Fibroblast of peridontal ligament (primary cell): Measurements from ENCODE around the gene CUL4A.

Experiments
- DNase-seq: peaks from one replicate; pipeline ENCODE4 v3.0.0-alpha.2; 2010; ENCODE audit errors: extremely low read depth

Gene CUL4A

DNA sequence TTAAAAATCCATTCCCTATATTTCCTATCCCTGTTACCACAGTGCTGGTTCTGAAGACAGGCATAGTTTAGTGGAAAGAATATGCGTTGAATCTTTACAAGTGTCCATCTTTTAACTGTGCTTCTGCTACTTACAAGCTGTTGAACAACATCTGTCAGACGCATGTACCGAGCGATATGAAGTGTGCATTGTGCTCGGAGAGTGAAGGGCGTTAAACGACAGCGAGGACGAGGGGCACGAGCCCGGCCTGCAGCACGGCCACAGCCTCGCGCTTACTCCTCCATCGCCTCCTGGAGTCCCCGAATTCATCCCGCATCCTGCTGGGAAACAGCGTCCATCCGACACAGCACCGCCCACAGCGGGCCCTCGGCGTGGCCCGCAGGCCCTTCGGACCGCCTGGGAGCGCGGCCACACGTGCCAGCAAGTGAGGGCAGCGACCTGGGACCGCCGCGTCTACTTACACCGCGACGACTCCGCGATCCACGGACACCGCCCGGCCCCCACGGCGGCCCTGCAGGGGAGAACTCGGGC lies 1.5 kb upstream of the CUL4A start:
- peak; percentile 47 for DNase-seq

DNA sequence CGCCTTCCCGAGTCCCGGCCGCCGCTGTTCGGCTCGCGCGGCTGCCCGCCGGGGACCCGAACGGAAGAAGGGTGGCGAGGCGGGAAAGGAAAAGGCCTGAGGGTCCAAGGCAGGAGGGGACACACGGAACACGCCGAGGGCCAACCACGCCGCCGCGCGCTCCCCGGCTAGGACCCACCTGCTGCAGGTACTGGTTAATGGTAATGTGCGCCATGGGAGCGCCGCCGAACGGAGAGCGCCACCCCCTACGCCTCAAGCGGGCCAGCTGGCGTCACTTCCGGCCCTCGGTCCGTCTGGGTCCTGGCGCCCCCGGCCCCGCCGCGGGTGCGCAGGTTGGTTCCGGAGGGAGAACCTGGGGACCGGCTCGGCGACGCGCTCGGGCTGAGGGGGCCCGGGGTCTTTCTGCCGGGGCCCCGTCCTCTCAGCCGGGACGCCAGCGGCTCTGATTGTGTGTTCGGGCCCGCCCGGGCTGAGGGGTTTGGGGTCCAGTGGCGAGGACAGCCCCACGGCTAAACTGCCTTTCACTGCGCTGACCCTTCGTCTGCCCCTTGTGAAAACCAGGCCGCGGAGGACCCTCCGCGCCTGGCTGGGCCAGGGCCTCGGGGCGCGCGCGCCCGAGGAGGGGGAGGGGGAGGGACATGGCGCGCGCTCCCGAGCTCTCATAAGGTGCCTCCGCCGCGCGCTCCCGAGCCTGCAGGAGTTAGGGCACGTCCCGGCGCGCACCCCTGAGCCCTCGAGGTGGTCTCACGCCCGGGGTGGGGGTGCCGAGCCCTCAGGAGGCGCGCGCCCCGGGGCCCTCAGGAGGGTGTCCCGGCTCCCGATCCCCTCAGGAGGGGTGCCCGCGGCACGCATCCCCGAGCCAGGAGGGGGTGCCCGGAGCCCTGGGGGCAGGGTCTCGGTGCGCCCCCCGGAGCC lies 735 bp upstream of the CUL4A start, which contains the start of gene PCID2:
PCID2 (minus strand) TSS at position 249 of the 915 bp plus-strand sequence; CDS start at position 214, 35 bp downstream.
- peak; percentile 81 for DNase-seq

DNA sequence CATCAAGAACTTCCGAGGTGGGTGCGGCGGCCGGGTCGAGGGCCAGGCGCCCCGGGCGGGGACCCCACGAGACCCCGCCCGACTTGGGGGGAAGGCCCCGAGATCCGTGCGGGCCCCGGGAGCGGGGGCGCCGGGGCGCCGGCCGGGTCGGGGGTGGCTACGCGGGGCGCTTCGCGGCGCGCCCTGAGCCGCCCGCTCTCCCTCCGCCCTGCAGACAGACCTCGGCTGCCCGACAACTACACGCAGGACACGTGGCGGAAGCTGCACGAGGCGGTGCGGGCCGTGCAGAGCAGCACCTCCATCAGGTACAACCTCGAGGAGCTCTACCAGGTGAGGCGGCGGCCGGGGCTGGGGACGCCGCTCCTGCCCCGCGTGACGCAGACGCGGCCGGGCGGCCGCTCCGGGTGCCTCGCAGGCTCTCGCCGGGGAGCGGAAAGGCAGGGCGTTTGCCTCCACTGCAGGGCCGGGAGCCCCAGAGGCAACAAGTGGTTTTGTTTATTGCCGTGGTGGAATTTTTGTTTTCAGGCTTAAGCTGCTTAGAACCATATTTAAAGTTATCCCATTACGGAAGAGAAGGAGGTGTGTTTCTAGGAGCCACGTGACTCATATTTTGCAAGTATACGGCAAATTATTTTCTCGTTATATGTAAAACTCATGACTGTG lies 477 bp downstream of the CUL4A start:
- peak; percentile 65 for DNase-seq

DNA sequence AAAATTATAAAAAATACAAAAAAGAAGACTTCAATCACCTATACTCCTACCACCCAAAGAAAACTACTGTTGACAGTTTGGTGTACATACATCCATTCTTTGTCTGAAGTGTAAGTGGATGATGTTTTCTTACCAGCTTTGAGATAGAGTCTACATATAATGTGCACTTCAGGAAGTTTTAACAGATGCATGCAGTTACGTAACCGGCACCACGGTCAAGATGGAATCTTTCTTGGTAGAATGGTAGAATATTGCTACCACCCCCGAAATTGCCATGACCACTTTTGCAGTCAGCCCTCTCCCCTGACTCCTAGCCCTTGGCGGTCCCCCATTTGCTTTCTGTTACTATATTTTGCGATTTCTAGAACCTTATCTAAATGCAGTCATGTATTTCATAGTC lies 1.4 kb downstream of the CUL4A start:
- no peak for DNase-seq

DNA sequence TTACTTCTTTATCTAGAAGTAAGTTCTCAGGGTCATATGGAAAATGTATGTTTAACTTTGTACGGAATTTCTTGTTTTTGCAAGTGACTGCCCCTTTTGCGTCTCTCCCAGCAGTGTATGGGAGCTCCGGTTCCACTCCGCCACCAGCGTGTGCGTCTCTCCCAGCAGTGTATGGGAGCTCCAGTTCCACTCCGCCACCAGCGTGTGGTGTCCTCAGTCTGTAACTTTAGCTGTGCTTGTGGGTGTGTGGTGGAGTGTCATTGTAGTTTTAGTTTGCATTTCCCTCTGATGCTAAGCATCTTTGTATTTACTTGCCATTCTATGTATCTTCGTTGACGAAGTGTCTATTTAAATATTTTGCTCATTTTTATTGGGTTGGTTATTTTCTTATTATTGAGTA lies 2.4 kb downstream of the CUL4A start:
- no peak for DNase-seq

DNA sequence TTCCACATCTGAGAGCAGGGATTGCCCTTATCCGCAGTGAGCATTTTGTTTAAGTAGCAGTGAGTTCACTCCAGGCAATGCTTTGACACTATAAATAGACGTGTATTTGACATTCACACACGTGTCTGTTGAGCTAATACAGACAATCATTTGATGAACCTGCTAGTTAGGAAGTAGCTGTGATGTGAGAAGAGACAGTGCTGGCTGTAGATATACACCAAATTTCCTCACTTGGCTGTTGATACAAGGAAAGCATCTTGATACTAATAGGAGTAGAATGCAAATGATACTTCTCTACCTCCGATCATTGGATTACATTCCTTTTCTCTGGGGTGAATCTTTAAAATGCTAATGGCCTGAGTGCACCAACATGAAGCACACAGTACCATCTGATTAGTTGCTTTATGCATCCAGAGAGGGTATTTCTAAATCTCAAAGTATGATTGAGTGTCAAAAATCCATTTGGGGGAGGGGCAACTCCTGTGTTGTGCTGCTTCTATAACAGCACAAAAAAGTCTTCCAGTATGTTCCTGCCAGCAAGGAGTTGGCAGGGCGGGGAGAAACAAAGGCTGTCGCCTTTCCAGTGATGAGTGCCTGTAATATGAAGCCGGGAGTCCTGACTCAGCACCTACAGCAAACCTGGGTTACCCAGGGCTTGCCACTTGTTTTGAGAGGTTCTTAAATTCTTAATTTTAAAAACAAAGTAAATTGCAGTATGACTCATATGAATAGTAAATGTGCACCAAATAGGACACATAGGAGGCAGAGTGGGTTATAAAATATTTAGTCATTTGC lies 7.0 kb downstream of the CUL4A start:
- peak; percentile 61 for DNase-seq

DNA sequence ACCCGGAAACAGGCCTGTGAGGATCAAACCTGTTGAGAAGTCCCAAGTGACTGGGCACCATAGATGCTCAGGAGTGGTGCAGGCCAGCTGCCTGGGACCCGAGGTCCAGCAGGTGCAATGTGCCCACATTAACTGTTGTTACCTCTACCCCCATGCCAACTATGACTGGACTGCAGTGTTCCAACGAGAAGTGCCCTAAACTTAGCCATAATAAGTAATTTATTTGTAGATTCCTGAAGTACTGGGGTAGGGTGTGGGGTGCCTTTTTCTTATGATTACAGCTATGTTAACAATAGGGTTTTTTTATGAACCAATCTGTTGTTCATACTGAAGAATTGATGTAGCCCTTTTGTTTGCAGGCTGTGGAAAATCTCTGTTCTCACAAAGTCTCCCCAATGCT lies 9.2 kb downstream of the CUL4A start:
- DNase-seq, result no peak

DNA sequence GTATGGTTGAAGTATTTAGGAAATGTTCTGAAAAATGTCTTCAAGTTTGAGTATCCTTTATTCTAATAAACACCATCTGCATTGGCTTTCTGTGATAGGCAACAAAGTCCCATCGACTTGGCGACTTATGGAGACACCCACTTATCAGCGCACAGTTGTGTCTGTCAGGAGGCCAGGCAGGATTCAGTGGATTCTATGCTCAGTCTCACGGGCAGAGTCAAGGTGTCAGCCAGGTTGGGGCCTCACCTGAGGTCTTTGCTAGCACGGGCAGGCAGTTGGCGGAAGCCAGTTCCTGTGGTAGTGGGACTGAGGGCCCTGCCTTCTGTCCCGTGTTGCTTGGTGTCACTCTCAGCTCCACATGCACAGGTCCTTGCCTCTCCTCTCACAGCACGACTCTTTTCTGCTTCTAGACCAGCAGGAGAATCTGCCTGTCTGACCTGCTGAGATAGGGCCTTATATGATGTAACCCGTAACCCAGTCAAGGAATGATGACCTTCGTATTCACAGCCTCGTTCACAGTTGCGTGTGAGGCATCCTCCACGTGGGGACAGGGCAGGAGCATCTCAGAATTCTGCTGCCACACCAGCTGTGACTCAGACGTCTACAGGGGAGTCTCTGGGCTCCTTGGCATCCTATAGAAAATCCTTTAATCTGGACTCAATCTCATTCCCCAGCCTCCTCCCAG lies 10.0 kb downstream of the CUL4A start:
- DNase-seq, result no peak

DNA sequence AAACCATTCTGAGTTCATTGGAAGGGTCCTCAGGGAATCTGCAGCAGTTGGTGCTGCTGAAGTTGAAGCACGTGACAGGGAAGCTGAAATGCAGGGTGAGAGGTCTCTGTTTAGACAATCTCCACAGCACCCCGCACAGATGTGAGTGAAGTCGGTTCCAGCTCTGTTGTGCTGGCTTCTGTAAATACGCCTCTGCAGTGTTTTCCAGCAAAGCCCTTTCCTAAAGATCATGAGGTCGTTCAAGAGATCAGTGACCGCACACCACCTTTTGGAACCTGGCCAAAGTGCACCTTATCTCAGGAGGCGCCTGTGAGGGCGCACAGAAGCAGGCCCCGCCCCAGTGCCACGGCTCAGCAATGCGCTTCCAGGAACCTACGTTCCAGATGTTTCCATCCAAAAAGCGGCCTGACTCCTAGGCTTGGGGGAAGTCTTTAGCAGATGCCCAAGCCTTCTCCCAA lies 10.8 kb downstream of the CUL4A start:
- DNase-seq, result no peak

DNA sequence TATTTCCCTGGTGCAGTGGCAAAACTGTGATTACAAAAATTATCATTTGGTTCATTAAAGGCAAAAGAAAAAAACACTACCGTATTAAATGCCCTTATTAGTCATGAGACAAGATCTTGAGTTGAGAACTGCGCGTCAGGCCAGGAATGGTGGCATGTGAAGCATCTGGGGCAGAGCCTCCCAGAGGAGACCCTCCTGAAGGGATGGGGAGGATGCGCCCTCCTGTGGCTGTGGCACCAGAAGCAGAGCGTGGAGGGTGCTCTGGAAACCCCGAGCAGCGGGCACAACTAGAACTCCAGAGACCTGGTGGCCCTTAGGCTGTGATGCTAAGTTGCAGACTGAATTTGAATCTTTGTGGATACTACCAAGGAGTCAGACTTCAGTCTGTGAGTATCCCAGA lies 11.5 kb downstream of the CUL4A start:
- DNase-seq, result no peak

DNA sequence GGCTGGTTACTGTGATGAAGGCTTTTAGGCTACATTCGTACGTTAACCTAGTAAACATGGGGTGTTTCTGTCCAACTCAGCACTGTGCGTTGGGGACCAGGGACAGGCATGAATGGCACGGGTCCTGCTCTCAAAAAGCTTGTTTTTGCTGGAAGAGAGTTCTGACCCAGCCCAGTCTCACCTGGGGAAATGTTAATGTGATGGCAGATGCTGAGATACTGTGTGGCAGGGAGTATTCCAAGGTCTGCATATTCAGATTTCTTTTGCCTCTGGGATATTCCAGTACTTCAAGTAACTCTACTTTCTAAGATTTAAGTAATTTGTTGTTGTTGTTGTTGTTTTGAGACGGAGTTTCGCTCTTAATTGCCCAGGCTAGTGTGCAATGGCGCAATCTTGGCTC lies 13.7 kb downstream of the CUL4A start:
- no peak for DNase-seq

DNA sequence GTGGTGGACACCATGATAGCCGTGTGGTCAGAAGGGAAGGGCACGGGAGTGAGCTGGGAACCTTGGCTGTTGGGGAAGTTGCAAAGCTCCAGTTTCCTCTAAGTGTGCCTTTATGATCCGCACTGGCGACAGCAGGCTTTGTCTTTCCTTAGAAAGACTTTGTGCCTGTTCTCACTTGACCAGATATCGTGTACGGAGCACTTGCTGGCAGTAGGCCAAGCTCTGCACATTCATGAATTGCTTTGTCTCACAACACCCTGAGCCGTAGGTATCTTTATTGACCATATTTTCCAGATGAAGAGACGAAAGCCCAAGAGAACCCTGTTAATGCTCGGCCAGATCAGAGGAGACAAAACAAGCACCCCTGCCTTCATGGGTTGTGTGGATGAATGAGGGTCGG lies 15.1 kb downstream of the CUL4A start:
- DNase-seq, result no peak

DNA sequence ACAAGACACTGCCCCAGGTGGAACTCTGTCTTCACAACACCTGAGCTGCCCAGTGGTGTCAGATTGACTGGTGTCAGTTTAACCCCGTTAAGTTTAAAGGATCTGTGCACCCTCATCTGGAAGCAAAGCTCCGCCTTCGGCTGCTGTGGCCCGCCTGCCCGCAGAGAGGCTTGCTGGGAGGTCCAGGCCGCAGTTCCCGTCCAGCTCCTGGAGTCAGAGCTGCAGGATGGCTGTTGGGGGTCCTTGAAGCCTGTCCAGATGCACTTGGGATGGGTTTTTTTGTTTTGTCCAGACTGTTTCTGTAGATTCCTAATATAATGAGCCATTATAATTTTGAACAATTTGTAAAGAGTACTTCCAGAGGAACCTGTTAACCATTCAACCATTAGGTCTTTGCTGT lies 16.1 kb downstream of the CUL4A start:
- DNase-seq, result no peak

DNA sequence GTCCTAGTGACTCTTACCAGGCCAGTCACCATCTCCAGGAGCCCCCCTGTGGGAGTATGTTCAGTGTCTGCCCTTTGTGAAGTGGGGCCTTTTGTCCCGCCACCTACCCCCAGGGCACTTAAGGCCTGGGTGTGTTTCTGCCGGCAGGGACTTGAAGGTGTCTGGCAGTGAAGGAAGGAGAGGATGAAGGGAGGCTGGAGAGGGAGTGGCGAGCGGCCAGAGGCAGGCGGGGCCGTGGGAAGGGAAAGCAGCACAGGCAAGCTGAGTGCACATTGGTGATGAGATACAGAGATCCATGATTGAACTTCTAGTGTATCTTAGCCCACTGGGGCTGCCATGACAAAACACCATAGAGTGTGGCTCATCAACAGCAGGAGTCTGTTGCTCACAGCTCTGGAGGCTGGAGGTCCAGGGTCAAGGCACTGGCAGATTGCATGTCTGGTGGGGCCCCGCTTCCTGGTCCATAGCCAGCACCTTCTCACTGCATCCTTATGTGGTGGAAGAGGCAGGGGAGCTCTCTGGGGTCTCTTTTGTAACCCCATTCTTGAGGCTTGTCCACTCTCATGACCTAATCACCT lies 17.5 kb downstream of the CUL4A start:
- DNase-seq, result no peak

DNA sequence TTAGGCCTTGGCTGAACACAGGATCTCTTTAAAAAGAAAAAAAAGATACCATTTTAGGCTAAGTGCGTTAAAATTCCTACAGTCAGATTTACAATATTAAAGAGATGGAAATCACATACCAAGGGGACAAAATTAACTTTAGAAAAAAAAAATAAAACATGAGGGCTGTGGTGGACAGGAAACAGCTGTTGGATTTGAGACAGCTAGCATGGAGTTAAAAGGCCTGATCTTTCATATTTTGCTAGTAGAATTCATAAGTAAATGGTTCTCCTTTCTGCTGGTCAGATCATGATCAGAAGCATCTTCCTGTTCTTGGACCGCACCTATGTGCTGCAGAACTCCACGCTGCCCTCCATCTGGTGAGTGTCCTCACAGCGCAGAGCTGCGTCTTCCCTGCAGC lies 19.7 kb downstream of the CUL4A start:
- DNase-seq, result no peak

DNA sequence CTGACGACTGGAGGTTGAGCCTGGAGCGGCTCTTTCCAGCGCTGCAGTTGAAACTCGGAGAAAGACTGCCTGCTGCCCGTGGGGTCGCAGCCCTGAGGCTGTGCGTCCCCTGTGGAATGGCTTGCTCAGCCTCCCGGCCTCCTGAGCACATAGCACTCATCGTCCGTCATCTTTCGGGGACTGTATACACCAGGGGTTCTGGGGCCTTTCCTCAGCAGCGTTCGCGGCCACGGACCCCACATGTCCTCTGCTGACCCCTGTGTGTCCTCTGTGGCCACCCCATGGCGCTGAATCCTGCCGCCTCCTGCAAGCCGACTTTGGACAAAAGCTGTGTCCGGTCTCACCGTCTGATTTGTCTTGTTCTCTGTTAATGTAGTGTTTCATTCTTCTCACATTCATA lies 20.4 kb downstream of the CUL4A start:
- no peak for DNase-seq

DNA sequence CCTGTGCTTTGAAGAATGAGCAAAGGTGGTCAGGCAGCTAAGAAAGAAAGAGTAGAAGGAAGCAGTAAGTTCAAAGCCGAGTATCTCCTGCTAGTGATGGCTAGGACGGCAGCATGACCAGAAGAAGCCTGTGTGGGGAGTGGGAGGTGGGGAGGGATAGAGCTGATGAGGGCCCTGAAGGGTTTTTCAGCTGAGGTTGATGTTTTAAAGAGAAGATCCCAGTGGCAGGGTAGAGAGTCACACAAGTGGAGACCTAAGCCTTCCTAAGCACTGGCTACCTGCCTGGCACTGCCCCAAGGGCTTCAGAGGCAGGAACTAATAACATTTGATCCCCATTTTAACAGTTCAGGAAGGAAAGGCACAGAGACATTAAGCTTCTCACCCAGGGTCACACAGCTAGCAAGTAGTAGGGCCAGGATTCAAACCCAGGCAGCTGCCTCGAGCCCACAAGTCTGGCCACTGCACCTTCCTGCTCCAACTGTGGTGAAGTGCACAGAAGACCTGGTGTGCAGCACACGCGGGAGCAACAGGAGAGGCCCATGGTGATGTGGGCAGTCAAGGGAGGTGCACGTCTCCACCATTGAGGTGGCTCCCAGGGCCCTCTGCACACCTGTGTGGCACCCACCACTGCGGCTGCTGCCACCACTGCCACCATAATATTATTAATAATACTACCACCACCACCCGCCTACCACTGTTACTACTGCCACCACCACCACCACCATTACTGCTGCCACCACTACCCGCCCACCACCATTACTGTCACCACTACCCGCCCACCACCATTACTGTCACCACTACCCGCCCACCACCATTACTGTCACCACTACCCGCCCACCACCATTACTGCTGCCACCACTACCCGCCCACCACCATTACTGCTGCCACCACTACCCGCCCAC lies 22.1 kb downstream of the CUL4A start:
- DNase-seq, result no peak

DNA sequence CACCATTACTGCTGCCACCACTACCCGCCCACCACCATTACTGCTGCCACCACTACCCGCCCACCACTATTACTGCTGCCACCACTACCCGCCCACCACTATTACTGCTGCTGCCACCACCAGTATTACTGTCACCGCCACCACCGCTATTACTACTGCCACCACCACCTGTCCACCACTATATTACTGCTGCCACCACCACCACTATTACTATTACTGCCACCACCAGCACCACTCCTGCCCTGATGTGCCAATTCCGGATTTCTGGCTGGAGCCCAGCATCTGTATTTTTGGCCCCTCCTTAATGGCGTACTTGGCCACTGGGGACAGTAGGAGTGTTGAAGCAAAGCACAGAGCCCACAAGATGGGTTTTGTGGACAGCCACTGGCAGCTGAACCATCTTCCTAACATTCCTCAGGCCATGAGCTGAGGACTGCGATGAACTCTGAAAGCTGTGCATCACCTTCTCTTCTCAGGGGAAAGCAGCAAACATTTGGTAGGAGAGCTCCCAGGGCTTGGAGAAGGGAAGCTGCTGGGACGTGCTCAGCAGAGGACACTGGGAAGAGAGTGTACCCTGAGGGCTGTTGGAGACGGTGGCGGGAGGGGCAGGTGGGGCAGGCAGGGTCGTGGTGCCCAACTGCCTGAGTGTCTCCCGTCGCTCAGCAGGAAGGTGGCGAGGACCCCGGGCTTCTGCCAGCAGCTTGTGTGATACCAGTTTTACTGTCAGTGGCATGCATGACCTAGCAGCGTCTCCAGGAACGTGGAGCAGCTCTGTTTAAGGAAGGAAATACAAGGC lies 23.0 kb downstream of the CUL4A start:
- DNase-seq, result no peak

DNA sequence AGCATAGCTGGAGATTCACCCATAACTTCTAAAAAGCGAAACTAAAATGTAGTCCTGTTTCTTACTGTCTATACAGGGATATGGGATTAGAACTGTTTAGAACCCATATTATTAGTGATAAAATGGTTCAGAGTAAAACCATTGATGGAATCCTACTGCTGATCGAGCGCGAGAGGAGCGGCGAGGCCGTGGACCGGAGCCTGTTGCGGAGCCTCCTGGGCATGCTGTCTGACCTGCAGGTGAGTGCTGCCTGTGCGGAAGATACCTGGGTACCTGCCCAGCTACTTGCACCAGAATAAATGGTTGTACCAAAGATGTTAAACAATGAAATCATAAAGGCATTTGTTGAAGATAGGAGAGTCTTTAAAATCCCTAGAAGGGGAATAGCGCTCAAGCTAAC lies 23.7 kb downstream of the CUL4A start:
- no peak for DNase-seq
